Measurements from ENCODE around the gene GDI2.
"Not testable (repeated sequence)": the region's sequence is repeated elsewhere in the genome, so short reads cannot be mapped to it uniquely, and the experiment has no call there.

GDI2 gene

DNA sequence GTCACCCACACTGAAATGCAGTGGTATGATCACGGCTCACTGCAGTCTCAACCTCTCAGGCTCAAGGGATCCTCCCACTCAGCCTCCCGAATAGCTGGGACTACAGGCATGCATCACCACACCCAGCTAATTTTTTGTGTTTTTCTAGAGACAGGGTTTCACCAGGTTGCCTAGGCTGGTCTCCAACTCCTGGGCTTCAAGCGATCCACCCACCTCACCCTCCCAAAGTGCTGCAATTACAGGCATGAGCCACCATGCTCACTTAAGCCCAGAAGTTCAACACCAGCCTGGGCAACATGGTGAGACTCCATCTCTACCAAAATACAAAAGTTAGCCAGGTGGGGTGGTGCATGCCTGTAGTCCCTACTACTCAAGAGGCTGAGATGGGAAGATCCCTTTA lies 33.5 kb downstream of the GDI2 start:
- no peak for DNase-seq

DNA sequence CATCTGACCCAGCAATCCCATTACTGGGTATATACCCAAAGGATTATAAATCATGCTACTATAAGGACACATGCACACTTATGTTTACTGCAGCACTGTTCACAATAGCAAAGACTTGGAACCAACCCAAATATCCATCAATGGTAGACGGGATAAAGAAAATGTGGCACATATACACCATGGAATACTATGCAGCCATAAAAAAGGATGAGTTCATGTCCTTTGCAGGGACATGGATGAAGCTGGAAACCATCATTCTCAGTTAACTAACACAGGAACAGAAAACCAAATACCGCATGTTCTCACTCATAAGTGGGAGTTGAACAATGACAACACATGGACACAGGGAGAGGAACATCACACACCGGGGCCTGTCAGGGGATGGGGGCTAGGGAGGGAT lies 35.5 kb downstream of the GDI2 start:
- not testable (repeated sequence) for DNase-seq

DNA sequence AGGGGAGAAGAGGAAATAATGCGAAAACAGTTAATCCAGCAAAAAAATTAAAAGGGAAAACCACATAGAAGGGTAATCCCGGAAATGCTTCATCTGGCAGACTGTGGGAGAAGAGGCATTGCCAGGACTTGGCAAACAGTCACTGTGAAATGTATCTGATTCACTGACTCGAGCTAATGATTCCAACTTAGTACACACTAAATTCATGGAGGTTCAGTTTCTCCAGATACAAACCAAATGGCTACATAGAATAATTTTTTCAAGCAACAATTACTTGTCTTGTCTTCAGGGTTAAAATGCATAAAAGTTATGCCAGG lies 36.4 kb downstream of the GDI2 start:
- DNase-seq = no peak

DNA sequence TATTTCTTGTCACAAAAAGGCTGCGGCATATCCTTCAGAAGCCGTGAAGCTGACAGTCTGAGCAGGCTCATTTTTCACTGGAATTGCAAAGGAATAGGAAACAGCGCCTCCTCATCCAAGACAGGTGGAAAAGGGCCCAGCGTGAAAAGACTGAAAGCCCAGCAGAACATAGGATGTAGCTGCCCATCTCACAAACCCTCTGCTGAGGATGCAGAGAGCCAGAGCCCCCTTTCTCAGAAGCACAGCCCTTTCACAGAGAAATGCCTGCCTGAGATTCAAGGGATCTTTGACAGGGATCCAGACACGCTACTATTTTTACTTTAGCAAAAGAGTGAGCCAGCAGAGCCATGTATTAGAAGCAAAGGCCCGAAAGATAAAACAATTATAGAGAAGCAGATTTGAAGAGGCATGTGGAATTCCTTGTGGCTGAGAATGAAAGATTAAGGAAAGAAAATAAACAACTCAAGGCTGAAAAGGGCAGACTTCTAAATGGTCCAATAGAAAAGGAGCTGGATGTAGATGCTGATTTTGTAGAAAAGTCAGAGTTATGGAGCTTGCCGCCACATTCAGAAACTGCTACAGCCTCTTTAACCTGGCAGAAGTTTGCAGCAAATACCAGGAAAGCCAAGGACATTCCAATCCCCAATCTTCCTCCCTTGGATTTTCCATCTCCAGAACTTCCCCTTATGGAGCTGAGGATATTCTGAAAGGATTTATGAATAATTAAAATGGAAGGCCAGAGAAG lies 36.9 kb downstream of the GDI2 start:
- DNase-seq = no peak

GRCh38 chr10:5775685-5776084 lies 37.5 kb downstream of the GDI2 start:
- peak; percentile 83 for DNase-seq

- DNase-seq = no peak
These were observed 38.1 kb downstream of the GDI2 start for GRCh38 chr10:5774987-5775620.

- no peak for DNase-seq
These were observed 47.0 kb downstream of the GDI2 start for GRCh38 chr10:5766189-5766588.

DNA sequence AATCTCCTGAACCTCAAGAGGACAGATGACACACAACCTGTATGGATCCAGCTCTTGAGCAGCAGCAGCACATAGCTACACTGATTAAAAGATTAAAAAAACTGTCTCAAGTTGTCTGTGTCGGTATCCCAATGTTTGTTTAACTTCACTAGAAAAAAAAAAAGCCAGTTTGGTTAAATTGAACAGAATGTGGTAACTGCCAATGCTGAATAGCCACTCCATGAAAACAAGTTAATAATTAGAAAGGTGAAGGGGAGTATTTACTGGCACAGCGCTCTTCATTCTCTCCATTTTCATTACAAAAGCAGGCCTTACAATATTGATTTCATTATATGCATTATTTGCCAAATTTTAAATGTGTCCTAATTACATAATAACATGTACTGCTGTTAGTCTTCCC lies 47.6 kb downstream of the GDI2 start:
- no peak for DNase-seq

- DNase-seq = no peak
These were observed 48.6 kb downstream of the GDI2 start for GRCh38 chr10:5764422-5765297.

DNA sequence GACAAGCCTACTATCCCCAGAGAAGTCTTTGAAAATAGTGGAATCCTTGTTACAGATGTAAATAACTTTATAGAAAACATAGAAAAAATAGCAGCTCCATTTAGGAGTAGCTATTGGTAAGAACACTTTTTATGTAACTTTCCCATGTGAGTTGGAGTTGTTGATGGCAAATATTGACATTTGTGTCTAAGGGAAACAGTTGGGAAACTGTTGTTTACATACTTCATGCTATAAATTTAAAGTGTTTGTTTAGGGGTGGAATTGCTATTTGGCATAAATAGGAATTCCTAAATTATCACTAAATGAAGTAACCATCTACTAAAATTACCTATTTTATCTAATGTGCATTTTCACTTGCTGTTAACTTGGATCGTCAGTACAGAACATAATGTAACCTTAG lies 50.7 kb downstream of the GDI2 start:
- DNase-seq = no peak

GRCh38 chr10:5761220-5761619 lies 52.0 kb downstream of the GDI2 start:
- no peak for DNase-seq

DNA sequence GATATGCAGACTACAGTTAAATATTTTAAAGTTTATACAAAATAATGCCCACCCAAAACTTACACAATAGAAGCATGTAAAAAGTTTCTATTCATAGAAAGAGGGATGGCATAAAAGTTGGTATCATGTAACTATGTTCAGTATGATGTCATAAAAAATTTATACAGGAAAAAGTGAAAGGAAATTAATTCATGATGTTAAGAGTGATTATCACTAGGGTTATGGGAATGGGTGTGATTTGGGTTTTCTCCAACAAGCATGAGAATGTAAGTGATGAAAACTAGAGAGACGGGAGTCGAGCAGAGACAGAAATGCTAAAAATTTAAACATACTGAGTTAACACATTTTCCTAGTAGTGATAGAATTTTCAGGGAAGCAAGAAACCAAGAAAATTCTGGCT lies 52.7 kb downstream of the GDI2 start:
- no peak for DNase-seq

- no peak for DNase-seq
These were observed 54.3 kb downstream of the GDI2 start for GRCh38 chr10:5758927-5759326.

- DNase-seq = no peak
These were observed 55.3 kb downstream of the GDI2 start for GRCh38 chr10:5757766-5758517.

GRCh38 chr10:5752301-5752871 lies 60.8 kb downstream of the GDI2 start:
- DNase-seq = no peak

- no peak for DNase-seq
These were observed 61.5 kb downstream of the GDI2 start for GRCh38 chr10:5751601-5752253.

- no peak for DNase-seq
These were observed 64.8 kb downstream of the GDI2 start for GRCh38 chr10:5748394-5748803.

DNA sequence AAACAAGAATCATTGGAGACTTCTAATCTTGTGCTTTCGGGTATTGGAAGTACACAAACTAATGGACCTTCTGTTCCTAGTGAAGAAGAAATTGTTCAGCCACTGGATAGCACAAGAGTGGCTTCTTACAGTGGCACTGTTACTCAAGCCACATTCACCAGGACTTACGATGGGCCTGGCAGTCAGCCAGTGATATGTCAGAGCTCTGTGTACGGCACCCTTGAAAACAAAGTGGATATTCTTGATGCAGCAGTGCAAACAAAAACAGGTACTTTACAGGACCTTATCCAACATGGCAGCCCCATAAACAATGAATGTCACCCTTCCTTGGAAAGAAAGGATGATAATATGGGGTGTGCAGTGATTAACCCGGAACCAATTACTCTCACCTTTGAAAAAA lies 67.0 kb downstream of the GDI2 start:
- DNase-seq = no peak

- no peak for DNase-seq
These were observed 68.4 kb downstream of the GDI2 start for GRCh38 chr10:5744849-5745248.

DNA sequence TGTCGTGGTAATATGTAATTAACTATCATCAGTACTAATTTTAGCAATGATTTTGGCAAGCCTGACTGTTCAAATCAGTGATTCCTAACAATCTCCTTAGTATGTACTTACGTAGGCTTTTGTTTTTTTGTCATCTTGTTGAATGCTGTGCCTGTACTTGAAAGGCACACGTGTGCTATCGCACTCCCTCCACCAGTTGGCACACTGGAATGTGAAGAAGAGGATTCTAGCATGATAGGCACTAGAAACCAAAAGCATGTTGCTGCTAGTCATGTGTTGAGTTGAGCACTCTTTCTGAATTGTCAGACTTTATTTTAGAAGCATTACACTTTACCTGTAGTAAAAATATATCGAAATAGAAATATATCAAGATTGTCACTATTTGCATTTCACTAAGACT lies 69.5 kb downstream of the GDI2 start:
- no peak for DNase-seq

GRCh38 chr10:5742116-5742515 lies 71.1 kb downstream of the GDI2 start:
- DNase-seq = no peak

GRCh38 chr10:5741276-5741675 lies 72.0 kb downstream of the GDI2 start:
- DNase-seq = no peak
